COR-L47 (cell line): ENCODE measurements around the gene TSPAN8.
"Not testable (repeated sequence)": the region's sequence is repeated elsewhere in the genome, so short reads cannot be mapped to it uniquely, and the experiment has no call there.

Experiments used
- DNase-seq: peaks from one replicate; lab custom pipeline; 2025; lab: John Stamatoyannopoulos, UW

TSPAN8 gene

GRCh38 chr12:71128191-71128788 is 29.5 kb downstream of the TSPAN8 start:
- no peak for DNase-seq

GRCh38 chr12:71125949-71126348 is 31.9 kb downstream of the TSPAN8 start:
- no peak for DNase-seq

- no peak for DNase-seq
These were observed 32.3 kb downstream of the TSPAN8 start for GRCh38 chr12:71125515-71125914.

GRCh38 chr12:71124835-71125460 is 32.9 kb downstream of the TSPAN8 start:
- DNase-seq, result peak; percentile 10

- DNase-seq, result not testable (repeated sequence)
These were observed 44.7 kb downstream of the TSPAN8 start for GRCh38 chr12:71113148-71113547.

GRCh38 chr12:71109834-71110233 is 48.0 kb downstream of the TSPAN8 start:
- DNase-seq, result no peak

- no peak for DNase-seq
These were observed 49.4 kb downstream of the TSPAN8 start for GRCh38 chr12:71108355-71108754.

GRCh38 chr12:71107936-71108335 is 49.9 kb downstream of the TSPAN8 start:
- no peak for DNase-seq

- DNase-seq, result no peak
These were observed 51.8 kb downstream of the TSPAN8 start for GRCh38 chr12:71105956-71106355.

- no peak for DNase-seq
These were observed 65.5 kb downstream of the TSPAN8 start for GRCh38 chr12:71092290-71092689.

GRCh38 chr12:71090971-71091370 is 66.8 kb downstream of the TSPAN8 start:
- DNase-seq, result no peak

GRCh38 chr12:71085575-71085974 is 72.2 kb downstream of the TSPAN8 start:
- no peak for DNase-seq

GRCh38 chr12:71075743-71076142 is 82.1 kb downstream of the TSPAN8 start:
- no peak for DNase-seq
